ENCODE data around the gene PSMD14. TPM values are rescaled to one million over a fixed set of nuclear protein-coding genes. Genes with fewer than 3 reads are reported as not detected.
A peak's percentile ranks its signal among the peaks of the same experiment; 100 is the strongest.

The PSMD14 gene
- total RNA-seq, 2 experiments from 2014 or later, result 86.7 to 93.0 TPM

GRCh38 chr2:161414042-161415033 lies 106.1 kb downstream of the PSMD14 start:
- ChIA-PET CTCF (interaction anchor here (0.9 kb wide), 1 partner anchor 25 kb away, joined by 3 read pairs; no protein-coding TSS in a partner anchor), POLR2A (no interaction called here)
- peaks cover 43% of the 10 kb centered on the region for H3K27me3 Mint-ChIP-seq
- no peak for TF ChIP-seq CTCF (IDR thresholded peaks at IDR 0.05)
- ATAC-seq, result peak; percentile 48
- peak overlapping the region; percentile 52 for H3K4me3 Mint-ChIP-seq
- no peak overlapping the region for H3K27ac Mint-ChIP-seq
- H3K36me3 Mint-ChIP-seq (ENCODE audit: low read depth), result peaks cover 7% of the 10 kb centered on the region
- DNase-seq, result no peak
- intact Hi-C loops (cut with micrococcal nuclease), result no loop called here
- no peaks in the 10 kb centered on the region for H3K9me3 Mint-ChIP-seq
- H3K4me1 Mint-ChIP-seq (ENCODE audit: low read depth), result peaks cover 42% of the 10 kb centered on the region

- no peak for TF ChIP-seq CTCF (IDR thresholded peaks at IDR 0.05)
- no peak overlapping the region for H3K27ac Mint-ChIP-seq
- ChIA-PET POLR2A (interaction anchor here (1.6 to 1.8 kb wide), 2 partner anchors 10 to 11 kb away, joined by 4 to 5 read pairs; no protein-coding TSS in a partner anchor), CTCF (interaction anchor here (0.9 to 1.5 kb wide), 2 partner anchors 12 to 26 kb away, joined by 3 to 6 read pairs; no protein-coding TSS in a partner anchor)
- no peak for DNase-seq
- peak; percentile 32 for ATAC-seq
- no peaks in the 10 kb centered on the region for H3K9me3 Mint-ChIP-seq
- H3K27me3 Mint-ChIP-seq, result peaks cover 51% of the 10 kb centered on the region
- H3K36me3 Mint-ChIP-seq (ENCODE audit: low read depth), result peaks cover 7% of the 10 kb centered on the region
- H3K4me3 Mint-ChIP-seq, result peak overlapping the region; percentile 52
- intact Hi-C loops (cut with micrococcal nuclease), result no loop called here
- H3K4me1 Mint-ChIP-seq (ENCODE audit: low read depth), result peaks cover 43% of the 10 kb centered on the region
Observed at GRCh38 chr2:161415034-161415986, 107.1 kb downstream of the PSMD14 start.

GRCh38 chr2:161415987-161416707 lies 107.9 kb downstream of the PSMD14 start, which contains the start of gene TBR1:
Gene TBR1, plus strand, starts transcription at chr2:161416297. Its CDS starts 114 bp downstream, at chr2:161416411.
- ChIA-PET POLR2A (interaction anchor here (1.6 to 1.8 kb wide), 2 partner anchors 9 to 11 kb away, joined by 4 to 5 read pairs; no protein-coding TSS in a partner anchor), CTCF (interaction anchor here (1.5 kb wide), 1 partner anchor 11 kb away, joined by 6 read pairs; no protein-coding TSS in a partner anchor)
- Mint-ChIP-seq H3K4me1 (ENCODE audit: low read depth) (peaks cover 43% of the 10 kb centered on the region), H3K9me3 (no peaks in the 10 kb centered on the region), H3K27ac (no peak within 1 kb of the TSS), H3K27me3 (peaks cover 58% of the 10 kb centered on the region), H3K4me3 (peak within 1 kb of the TSS; percentile 52), H3K36me3 (ENCODE audit: low read depth) (peaks cover 7% of the 10 kb centered on the region)
- DNase-seq (peak; percentile 42), ATAC-seq (no peak)
- no peak for TF ChIP-seq CTCF (IDR thresholded peaks at IDR 0.05)
- intact Hi-C loops (cut with micrococcal nuclease), result no loop called here

- Mint-ChIP-seq H3K36me3 (ENCODE audit: low read depth) (peaks cover 2% of the 10 kb centered on the region), H3K9me3 (no peaks in the 10 kb centered on the region), H3K27me3 (peaks cover 64% of the 10 kb centered on the region), H3K4me1 (ENCODE audit: low read depth) (peaks cover 43% of the 10 kb centered on the region), H3K4me3 (peak overlapping the region; percentile 26), H3K27ac (no peak overlapping the region)
- intact Hi-C loops (cut with micrococcal nuclease), result no loop called here
- peak; percentile 19 for ATAC-seq
- CTCF ChIA-PET, result interaction anchor here (1.5 kb wide), 1 partner anchor 11 kb away, joined by 6 read pairs; no protein-coding TSS in a partner anchor
- no peak for DNase-seq
- no peak for TF ChIP-seq CTCF (IDR thresholded peaks at IDR 0.05)
- POLR2A ChIA-PET, result interaction anchor here (0.6 to 1.8 kb wide), 3 partner anchors 8 to 1233 kb away, joined by 3 to 5 read pairs (median 4); no protein-coding TSS in a partner anchor
Observed at GRCh38 chr2:161416708-161417437, 108.6 kb downstream of the PSMD14 start.
